ENCODE measurements around the gene CNDP2.

CNDP2 gene

DNA sequence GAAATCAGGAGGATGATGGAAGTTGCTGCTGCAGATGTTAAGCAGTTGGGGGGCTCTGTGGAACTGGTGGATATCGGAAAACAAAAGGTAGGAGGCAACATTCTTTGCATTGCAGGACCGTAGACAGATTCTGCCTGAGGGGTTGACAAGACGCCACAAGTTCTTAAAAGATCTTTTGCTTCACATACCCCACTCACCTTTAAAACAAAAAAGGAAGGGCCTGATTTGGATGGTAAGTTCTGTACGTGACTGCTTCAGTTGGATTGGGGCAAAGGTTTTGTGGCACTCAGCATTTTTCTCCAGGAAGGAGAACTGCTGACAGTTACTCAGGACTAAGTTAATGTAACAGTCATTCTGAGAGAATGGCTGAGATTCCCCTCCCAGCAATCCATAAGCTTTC is 5.2 kb downstream of the CNDP2 start:
- DNase-seq: no peak

DNA sequence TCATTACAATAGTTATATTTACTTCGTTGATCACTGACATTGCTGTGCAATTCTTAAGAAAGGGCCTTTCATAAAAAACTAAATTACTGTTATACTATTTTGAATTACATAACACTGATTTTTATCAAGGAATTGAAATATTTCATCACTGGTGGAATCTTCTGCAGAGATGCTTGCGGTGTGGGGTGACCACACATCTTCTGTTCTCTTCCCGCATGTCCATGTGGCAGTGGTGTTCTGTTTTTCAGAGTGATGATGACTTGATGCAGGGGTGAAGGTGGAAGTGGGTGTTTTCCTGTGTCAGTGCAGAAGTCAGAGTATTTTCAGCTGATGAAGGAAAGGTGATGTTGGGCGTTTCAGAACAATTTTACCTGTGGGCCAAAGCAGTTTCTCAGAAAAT is 7.0 kb downstream of the CNDP2 start:
- no peak for DNase-seq

DNA sequence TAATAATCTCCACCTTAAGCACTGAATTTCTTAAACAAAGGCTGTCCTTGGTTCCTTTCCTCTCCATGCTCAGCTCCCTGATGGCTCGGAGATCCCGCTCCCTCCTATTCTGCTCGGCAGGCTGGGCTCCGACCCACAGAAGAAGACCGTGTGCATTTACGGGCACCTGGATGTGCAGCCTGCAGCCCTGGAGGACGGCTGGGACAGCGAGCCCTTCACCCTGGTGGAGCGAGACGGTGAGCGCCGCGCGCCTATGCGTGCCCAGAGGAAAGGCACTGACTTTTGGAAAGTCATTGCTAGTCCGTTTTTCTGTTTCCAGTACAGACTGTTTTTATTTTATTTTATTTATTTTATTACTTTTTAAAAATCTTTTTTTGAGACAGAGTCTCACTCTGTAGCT is 9.6 kb downstream of the CNDP2 start:
- no peak for DNase-seq

DNA sequence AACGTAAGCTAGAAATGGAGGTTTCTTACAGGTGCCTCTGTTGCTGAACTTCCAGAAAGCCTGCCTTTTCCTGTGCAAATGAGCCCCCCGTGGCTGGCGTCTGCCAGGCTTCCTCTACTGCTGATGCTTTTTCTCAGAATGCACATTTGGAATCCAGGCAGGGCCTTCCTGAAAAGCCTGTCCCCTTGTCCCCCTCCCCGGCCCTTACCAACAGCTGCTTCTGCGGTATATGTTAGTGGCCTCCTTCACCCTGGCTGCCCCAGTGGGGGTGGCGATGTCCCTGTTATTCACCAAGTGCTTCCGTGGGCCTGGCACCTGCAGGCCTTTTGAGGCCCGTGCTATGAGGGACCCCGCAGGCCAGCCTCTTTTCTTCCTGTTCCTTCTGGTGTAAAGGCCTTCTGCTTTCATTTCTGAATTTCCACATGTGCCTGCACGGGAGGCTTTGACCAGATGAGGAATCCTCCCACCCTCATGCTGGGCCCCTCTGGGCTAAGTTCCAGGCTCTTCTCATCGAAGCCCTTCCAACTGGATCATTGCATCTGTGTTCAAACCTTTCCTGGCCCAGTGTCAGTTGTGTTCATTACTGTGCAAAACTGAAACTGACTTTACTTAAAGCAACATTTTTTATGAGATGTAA is 10.4 kb downstream of the CNDP2 start:
- no peak for DNase-seq

DNA sequence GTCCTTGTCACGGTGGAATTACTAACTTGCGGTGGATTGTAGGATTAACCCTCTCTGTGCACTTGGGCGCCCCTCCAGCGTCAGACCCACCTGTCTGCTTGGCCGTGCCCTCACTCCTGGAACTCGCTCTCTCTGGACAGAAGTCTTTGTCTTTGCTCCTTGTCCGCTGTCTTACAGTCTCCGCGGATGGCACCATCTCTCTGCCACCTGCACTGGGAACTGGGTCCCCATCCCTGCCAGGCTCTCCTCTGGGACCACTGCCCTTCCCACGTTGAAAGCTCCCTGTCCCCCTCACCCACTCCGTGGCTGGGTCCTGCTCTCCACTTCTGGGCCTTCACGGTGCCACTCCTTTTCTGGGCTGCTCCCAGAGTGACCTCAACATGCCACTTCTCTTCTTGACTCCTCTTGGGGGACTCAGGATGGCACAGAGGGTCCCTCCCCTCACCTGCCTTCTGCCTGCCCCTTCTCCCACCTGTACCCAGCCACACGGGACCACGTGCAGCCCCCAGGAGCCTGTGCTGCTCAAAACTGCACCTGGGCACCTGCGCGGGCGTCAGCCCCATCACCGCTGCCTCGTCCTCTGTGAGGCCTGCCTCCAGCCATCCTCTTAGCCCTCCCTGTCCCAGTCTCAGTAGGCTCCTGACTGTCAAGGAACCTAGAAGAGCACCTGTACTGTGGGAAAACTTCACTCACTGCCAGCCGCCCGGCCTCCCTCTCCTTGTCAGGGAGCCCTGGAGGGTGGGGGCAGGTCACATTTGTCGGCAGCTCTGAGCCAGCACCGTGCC is 11.1 kb downstream of the CNDP2 start:
- no peak for DNase-seq

DNA sequence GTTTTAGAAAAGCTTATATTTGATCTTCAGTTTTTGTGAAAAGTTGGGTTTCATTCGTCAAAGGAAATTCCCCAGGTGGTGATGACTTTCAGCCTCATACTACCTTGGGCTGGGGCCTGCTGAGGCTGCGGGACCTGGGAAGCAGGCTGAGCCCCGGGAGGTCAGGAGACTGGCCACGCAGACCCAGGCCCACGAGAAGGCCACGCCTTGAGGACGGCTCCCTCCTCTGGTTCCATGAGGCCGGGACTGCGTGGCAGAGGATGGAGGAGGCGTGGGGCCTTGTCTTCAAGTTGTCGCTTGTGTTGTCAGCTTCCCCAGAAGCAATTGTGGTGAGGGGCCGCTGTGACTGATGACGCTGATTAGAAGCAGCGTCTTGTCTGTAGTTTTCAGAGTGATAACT is 11.8 kb downstream of the CNDP2 start:
- no peak for DNase-seq

DNA sequence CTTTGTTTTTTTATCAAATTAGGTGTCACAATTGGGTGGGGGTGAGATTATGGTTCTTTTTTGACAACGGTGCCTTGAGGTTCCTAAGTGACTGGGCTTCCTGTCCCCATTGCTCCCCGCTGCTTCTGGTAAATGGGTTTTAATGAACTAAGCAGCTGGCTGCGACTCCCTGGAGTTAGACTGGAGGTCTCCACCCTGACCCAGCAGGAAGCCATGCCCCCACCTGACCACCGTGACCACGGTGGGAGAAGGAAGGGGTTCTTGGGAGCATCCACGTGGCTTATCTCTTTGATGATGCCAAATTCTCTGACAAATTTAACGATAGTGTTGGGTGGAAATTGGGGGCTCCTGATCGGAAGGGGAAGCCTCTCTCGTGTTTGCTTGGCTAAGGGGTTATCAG is 12.2 kb downstream of the CNDP2 start:
- DNase-seq: no peak

DNA sequence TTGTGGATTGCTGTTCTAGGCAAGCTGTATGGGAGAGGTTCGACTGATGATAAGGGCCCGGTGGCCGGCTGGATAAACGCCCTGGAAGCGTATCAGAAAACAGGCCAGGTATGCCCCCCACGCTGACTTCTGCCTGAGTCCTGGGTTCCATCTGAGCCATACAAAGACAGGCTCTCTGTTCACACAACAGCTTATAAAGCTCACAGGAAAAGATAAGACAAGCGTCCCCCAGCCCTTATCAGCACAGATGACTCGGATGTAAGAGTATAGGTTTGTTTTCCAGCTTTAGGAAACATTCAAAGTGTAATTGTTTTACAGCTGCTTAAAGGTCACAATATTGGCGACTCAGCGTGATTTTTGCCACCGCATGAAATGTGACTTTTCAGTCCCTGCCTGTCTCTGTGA is 12.7 kb downstream of the CNDP2 start:
- DNase-seq: no peak

DNA sequence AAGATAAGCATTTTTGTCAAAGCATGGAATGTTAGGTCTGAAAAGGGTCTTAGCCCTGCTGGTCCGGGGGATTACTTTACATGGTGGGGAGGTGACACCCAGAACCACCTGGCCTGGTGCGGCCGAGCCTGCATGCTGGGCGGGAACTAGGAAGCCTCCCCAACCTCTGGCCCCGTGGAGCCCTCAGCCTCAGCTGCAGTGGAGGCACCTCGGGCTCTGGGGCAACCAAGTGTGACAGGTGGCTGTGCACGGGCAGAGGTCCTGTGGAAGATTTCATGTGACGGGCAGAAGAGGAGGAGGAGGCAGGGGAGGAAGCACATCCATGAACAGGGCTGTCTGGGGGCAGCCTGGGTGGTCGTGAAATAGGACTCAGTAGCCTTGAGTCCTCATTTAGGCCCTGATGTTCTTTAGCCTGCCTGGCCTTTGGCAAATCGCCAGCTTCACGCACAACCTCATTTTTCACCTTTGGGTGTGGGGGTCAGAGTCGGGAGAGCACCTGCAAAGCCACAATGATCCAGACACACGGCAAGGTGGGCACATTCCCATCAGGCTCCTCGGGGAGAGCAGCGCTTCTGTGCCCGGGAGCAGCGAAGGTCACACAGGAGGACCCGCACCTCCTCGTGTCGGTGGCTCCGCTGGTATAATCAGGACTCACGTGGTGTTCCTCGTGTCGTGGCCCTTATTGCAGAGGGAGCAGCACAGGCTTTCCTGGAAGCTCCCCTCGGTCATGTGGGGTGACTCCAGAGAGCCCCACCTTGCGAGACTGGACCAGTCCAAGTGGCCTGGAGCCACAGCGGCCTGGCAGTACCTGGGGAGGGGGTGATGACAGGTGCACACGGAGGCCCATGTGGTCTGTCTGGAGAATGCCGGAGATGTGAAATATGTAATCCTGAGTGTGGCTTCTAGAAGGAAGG is 13.9 kb downstream of the CNDP2 start:
- no peak for DNase-seq

DNA sequence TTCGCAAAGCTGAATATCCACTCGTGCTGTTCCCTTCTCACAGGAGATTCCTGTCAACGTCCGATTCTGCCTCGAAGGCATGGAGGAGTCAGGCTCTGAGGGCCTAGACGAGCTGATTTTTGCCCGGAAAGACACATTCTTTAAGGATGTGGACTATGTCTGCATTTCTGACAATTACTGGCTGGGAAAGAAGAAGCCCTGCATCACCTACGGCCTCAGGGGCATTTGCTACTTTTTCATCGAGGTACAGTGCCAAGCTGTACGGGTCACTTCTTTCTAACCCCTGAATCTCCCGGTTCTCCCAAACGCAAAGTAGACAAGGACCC is 14.6 kb downstream of the CNDP2 start:
- no peak for DNase-seq

DNA sequence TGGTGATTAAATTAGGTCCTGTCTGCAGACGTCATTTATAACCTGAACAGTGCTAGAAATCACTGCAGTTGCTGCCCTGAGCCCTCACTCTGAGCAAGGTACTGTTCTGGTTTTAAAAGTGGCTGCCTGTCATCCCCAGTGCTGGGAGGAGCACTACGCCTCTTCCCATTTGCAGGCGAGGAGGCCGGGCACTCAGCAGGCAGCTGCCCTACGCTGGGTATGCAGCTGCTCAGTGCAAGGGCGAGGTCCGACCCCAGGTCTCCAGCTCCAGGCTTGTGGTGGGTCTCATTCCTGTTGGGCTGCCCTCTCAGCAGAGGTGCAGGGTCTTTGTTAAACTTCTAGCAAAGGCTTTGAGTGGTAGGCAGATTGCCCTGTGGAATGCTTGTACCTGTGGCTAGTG is 15.7 kb downstream of the CNDP2 start:
- no peak for DNase-seq

DNA sequence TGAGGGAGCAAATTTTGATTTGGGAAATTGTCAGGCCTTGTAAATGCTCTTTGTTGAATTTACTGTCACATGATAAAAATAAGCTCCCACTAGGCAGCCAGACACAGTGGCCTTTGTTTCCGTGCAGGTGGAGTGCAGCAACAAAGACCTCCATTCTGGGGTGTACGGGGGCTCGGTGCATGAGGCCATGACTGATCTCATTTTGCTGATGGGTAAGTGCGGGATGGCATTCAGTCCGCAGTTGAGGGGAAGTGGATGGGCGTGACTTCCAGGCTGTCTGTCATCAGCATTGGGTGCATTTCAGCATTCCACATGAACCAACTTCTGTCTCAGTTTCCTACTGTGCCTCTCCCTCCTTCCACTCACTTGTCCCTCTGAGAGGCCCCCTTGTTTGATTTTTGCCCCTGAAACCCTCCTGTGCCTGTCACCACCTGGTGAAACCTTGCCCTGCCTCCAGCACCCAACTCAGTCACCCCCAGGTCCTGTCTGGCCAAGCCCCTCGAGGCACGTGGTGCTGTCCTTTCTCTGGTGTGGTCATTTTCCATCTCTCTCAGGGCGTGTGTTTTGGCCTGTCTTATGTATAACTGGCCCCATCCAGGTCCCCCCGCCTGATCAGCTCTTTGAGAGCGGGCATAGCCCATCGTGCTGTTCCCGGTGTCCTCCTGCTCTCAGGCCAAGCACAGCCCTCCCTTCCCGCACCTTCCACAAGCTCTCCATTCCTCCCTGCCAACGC is 16.3 kb downstream of the CNDP2 start:
- DNase-seq: no peak

DNA sequence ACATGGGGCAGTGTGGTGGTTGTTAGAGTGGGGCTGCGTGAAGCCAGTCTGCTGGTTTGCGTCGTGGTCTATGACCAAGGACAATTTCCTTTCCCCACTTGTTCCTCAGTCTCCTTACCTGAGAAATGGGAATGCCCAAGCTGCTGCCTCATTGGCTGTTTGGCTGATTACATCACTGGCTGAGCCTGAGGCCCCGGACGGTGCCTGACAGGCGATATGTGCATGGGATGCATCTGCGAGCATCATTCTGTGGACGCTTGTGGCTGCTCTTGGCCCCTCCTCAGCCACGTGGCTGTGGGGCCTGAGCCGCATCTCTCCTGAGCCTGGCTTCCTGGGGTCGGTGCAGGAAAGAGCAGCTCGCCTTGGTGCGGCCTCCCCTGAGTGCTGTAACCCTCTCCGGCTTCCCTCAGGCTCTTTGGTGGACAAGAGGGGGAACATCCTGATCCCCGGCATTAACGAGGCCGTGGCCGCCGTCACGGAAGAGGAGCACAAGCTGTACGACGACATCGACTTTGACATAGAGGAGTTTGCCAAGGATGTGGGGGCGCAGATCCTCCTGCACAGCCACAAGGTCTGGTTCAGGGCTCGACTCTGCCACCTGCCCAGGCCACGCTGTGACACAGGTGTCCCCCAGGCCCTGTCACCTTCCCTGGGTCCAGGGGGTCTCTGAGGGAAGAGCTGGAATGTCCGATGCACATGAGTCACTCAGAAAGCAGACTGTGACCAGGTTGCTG is 17.2 kb downstream of the CNDP2 start:
- no peak for DNase-seq

DNA sequence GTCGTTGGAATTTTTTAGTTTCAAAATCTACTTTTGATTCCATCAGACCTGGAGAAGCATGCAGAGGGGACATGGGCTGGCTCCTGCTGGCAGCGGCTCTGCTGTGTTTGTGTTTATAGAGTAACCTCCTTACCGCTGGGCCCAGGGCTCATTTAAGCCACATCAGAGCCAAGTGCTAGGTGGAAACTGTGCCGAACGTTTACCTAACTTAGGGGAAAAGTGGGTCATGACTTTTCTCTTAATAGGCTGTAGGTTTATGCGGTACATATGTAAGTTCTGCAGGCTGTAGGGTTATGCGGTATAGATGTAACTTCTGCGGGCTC is 17.7 kb downstream of the CNDP2 start:
- DNase-seq: no peak

DNA sequence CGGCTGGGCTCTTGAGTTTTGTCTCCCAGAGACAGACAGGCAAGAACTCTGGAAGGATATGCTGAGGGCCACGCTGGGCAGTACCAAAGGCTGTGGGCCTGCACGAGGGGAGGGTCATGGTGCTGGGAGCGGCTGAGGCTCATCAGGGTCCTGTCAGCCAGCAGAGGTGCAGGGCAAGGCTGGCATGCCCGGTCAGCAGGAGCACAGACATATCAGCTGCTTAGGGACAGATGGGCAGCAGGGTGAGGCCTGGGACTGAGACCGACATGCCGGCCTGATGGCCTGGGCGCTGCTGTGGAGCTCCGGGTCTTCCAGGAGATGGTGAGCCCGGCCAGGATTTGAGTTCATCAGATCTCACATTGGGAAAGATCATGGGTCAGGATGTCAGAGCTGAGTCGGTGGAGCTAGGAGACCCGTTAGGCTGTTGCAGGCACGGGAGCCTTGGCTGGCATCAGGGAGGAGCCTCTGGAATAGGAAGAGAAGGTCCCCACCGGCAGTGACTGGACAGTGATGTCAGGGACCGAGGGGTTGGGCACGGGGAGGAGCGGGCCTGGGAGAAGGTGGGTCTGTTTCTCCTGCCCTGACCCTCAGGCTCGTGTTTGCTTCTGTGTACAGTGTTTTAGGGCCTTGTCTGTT is 18.8 kb downstream of the CNDP2 start:
- DNase-seq: no peak

DNA sequence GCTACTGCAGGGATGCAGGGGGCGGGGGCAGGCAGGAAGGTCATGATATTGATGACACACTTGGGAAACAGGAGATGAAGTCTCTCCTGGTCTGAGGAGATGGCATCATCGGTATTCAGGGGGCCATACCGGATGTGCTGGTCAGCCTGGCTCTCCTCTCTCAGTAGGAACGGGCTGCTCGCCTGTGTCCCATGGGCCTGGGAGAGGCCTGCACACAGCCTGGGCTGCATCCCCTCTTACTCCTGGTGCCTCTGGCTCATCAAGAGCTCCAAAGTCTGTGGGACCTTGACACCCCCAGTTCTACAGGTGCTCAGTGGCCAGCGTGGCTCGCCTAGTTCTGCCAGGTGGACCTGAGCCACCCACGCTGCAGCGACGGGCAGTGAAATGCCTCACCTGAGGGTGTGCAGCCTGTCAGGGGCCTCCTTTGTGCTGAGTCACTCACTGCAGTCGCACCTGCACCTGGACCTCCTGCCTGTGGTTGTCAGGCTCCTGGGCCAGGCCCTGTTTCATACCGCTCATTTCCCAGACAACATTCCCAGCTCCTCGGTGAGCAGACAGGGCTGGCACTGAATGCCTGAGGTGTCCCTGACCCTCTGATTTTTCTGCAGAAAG is 19.6 kb downstream of the CNDP2 start:
- no peak for DNase-seq

DNA sequence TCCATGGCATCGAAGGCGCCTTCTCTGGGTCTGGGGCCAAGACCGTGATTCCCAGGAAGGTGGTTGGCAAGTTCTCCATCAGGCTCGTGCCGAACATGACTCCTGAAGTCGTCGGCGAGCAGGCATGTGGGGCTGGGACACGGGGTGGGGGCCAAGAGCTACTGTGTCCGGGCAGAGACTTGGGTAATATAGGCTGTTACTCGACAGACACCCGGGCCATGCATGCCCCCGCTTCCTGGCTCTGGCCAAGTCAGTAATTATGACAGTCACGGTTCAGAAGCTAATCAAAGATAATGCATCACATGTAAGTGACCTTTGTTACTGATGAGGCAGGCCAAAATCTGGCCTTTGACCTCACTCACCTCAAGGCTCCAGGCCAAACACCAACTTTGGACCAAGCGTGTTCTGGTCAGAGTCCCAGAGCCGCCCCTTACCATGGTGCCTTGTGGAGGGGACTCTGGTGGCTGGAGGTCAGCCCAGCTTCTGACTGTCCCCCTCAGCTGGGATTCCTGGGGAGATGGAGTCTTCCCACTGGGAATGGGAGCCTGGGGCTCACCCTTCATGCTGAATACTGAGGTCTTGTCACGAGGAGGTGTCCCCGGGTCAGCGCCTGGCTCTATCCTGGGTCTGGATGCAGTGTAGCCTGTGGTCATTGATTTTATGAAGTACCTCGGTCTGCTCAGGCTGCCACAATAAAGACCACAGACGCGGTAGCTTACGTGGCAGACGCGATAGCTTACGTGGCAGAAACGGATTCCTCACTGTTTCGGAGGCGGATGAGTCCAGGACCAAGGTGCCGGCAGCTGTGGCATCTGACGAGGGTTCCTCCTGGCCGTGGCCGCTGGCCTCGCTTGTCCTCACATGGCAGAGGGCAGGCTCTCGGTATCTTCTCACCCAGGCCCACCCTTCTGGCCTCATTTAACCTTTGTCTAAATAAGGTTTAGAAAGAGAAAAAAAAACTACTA is 20.4 kb downstream of the CNDP2 start:
- no peak for DNase-seq

DNA sequence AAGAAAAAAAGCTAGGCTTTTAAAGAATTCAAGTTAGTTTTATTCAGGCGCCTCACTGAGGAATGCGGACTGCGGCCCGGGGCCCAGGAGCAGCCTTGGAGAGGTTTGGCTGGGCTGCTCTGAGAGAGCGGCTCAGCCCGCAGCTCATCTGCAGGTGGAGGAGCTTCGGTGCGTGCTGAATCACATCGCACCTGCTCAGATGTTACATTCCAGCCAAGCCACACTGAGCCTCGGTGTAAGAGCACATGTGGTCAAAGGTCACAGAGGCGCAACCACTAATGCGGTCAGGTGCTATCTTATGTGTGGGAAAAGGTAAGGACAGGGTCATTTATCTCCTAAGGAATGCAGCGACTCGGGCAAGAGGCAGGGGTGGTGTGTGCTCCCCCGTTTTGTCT is 21.1 kb downstream of the CNDP2 start:
- no peak for DNase-seq

DNA sequence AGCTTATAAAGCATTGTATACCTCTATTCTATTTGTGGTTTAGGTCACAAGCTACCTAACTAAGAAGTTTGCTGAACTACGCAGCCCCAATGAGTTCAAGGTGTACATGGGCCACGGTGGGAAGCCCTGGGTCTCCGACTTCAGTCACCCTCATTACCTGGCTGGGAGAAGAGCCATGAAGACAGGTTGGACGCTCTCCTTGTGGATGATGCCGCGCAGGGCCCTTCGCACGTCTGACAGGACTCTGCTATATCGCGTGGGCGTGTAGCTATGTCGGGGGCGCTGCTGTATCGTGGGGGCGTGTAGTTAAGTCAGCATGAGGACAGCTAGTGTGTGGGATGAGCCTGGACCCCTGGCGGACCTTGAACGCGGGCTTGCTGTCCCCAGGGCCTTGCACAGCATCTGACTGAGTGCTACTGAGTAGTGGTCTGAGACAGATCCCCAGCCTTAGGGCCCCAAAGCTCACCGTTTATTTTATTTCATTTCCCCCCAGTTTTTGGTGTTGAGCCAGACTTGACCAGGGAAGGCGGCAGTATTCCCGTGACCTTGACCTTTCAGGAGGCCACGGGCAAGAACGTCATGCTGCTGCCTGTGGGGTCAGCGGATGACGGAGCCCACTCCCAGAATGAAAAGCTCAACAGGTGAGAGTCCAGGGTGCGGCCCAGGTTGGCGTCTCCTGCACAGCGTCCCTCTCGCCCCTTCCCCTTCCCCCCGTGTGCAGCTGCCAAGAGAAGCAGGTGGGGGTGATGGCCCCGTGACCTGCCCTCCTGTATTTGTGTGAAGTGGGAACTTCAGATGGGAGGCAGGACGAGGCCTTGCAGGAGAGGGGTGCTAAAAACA is 22.5 kb downstream of the CNDP2 start:
- DNase-seq: no peak

All from KG1 (cell line).